ENCODE data around the gene CCDC106. TPM values are rescaled to one million over a fixed set of nuclear protein-coding genes. Genes with fewer than 3 reads are reported as not detected.

The CCDC106 gene
- total and polyA plus RNA-seq, 2 experiments from 2014 or later = 12.0 to 15.2 TPM

DNA sequence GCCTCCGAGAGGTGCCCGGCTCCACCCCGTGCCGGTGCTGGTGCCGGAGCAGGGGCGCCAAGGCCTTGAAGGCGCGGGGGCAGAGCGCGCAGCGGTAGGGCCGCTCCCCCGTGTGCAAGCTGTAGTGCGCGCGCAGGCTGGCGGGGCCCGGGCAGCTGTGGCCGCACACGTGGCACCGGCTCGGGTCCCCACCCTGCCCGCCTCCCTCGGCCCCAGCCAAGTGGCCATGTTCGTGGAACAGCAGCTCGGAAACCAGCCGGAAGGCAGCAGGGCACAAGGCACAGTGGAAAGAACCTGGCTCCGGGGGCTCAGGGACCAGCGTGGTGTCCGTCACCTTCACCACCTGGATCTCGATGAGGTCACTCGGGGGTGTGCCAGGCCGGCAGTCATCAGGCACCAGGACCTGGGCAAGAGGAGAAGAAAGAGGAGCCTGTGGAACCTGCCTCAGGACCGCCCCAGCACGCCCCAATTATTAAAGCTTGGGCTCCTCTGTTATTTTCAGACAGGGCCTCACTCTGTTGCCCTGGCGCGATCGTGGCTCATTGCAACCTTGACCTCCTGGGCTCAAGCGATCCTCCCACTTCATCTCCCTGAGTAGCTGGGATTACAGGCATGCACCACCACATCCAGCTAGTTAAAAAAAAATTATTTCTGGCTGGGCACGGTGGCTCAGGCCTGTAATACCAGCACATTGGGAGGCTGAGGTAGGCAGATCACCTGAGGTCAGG is 25.6 kb upstream of the CCDC106 start:
- WGBS, 2 experiments (ENCODE audit: low coverage in 1 of 2, low lambda C conversion rate in 2 of 2, missing lambda C conversion rate in 2 of 2) = 94 to 95% methylated on average over 34 to 40 of the region's 40 CpGs
- no peaks in the 10 kb centered on the region for H4K20me1 ChIP-seq (ENCODE audit: insufficient read depth)
- in situ Hi-C loops (cut with MboI) = no loop called here
- H3K9ac ChIP-seq = no peak overlapping the region
- TF ChIP-seq EZH2 (IDR thresholded peaks at IDR 0.05; ENCODE audit: insufficient read depth, poor library complexity, severe bottlenecking) (no peak), EZH2phosphoT487 (IDR thresholded peaks at IDR 0.05; ENCODE audit: insufficient read depth, low read depth) (no peak)
- no peaks in the 10 kb centered on the region for H3K4me1 ChIP-seq (ENCODE audit: insufficient read depth)
- H3F3A ChIP-seq (ENCODE audit: insufficient read depth) = peaks cover 13% of the 10 kb centered on the region; the same call in 1 of the 2 replicates
- H3K27ac ChIP-seq = no peak overlapping the region
- H3K9me3 ChIP-seq (ENCODE audit: low read depth) = no peaks in the 10 kb centered on the region
- H3K4me2 ChIP-seq (ENCODE audit: unreplicated experiment) = no peak overlapping the region
- no peaks in the 10 kb centered on the region for H3K27me3 ChIP-seq (replicated peaks; ENCODE audit: insufficient read depth)
- no peak overlapping the region for H2AFZ ChIP-seq
- no peaks in the 10 kb centered on the region for H3K36me3 ChIP-seq (ENCODE audit: low read depth)
- 0 out of 2 replicates have a peak, but pooled peaks cover 8% of the 10 kb centered on the region for H3K79me2 ChIP-seq (ENCODE audit: insufficient read depth)
- DNase-seq = no peak
- H3K4me3 ChIP-seq = no peak overlapping the region
- no peaks in the 10 kb centered on the region for H3K9me2 ChIP-seq (ENCODE audit: insufficient read depth)

DNA sequence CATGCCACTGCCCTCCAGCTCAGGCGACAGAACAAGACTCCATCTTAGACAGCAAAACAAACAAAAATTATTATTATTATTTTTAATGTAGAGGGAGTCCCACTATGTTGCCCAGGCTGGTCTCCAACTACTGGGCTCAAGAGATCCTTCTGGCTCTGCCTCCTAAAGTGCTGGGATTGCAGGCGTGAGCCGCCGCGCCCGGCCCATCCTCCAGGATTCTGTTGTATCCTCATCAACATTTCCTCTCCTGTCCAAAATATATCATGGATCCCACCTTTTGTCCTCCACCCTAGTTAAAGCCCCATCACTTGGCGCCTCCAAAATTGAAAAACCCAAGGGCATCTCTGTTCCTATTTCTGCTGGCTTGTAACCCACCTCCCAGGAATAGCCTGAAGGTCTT is 24.9 kb upstream of the CCDC106 start:
- no peak overlapping the region for H2AFZ ChIP-seq
- no peaks in the 10 kb centered on the region for H4K20me1 ChIP-seq (ENCODE audit: insufficient read depth)
- no peak overlapping the region for H3K4me2 ChIP-seq (ENCODE audit: unreplicated experiment)
- no peak overlapping the region for H3K4me3 ChIP-seq
- no peak for DNase-seq
- H3K27ac ChIP-seq = no peak overlapping the region
- 97 to 98% methylated on average over 7 of the region's 7 CpGs for WGBS, 2 experiments (ENCODE audit: low coverage in 1 of 2, low lambda C conversion rate in 2 of 2, missing lambda C conversion rate in 2 of 2)
- H3K27me3 ChIP-seq (replicated peaks; ENCODE audit: insufficient read depth) = no peaks in the 10 kb centered on the region
- no peaks in the 10 kb centered on the region for H3K36me3 ChIP-seq (ENCODE audit: low read depth)
- H3K9me2 ChIP-seq (ENCODE audit: insufficient read depth) = no peaks in the 10 kb centered on the region
- H3K79me2 ChIP-seq (ENCODE audit: insufficient read depth) = 0 out of 2 replicates have a peak, but pooled peaks cover 8% of the 10 kb centered on the region
- in situ Hi-C loops (cut with MboI) = no loop called here
- no peaks in the 10 kb centered on the region for H3K9me3 ChIP-seq (ENCODE audit: low read depth)
- no peak overlapping the region for H3K9ac ChIP-seq
- TF ChIP-seq EZH2phosphoT487 (IDR thresholded peaks at IDR 0.05; ENCODE audit: insufficient read depth, low read depth) = no peak
- no peak for TF ChIP-seq EZH2 (IDR thresholded peaks at IDR 0.05; ENCODE audit: insufficient read depth, poor library complexity, severe bottlenecking)
- H3F3A ChIP-seq (ENCODE audit: insufficient read depth) = peaks cover 13% of the 10 kb centered on the region; the same call in 1 of the 2 replicates
- H3K4me1 ChIP-seq (ENCODE audit: insufficient read depth) = no peaks in the 10 kb centered on the region

DNA sequence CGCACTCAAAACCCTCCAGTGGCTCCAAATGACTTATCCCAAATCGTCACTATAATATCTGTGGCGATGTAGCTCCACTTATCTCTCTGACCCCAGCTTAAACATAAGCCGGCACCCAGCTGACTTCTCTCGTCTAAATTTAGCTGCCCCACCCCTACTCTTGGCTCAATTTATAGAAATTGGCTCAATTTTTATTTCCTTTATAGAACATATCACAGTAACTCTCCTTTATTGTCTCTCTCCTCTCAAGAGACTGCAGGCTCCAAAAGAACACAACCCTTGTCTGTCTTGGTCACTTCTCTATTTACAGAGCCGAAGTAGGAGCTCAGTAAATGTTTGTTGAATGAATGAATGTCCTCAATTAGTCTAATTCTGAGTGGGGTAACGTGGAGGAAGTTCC is 24.5 kb upstream of the CCDC106 start:
- no peaks in the 10 kb centered on the region for H3K4me1 ChIP-seq (ENCODE audit: insufficient read depth)
- no peaks in the 10 kb centered on the region for H3K27me3 ChIP-seq (replicated peaks; ENCODE audit: insufficient read depth)
- no peak overlapping the region for H2AFZ ChIP-seq
- no peaks in the 10 kb centered on the region for H4K20me1 ChIP-seq (ENCODE audit: insufficient read depth)
- no peak overlapping the region for H3K27ac ChIP-seq
- TF ChIP-seq EZH2 (IDR thresholded peaks at IDR 0.05; ENCODE audit: insufficient read depth, poor library complexity, severe bottlenecking) (no peak), EZH2phosphoT487 (IDR thresholded peaks at IDR 0.05; ENCODE audit: insufficient read depth, low read depth) (no peak)
- 69 to 73% methylated on average over 7 of the region's 7 CpGs for WGBS, 2 experiments (ENCODE audit: low coverage in 1 of 2, low lambda C conversion rate in 2 of 2, missing lambda C conversion rate in 2 of 2)
- H3K79me2 ChIP-seq (ENCODE audit: insufficient read depth) = 0 out of 2 replicates have a peak, but pooled peaks cover 8% of the 10 kb centered on the region
- H3K4me3 ChIP-seq = peak overlapping the region; percentile 80; the same call in 1 of the 2 replicates
- peaks cover 13% of the 10 kb centered on the region; the same call in 1 of the 2 replicates for H3F3A ChIP-seq (ENCODE audit: insufficient read depth)
- no peaks in the 10 kb centered on the region for H3K9me2 ChIP-seq (ENCODE audit: insufficient read depth)
- in situ Hi-C loops (cut with MboI) = no loop called here
- no peak overlapping the region for H3K9ac ChIP-seq
- peak overlapping the region; percentile 5 for H3K4me2 ChIP-seq (ENCODE audit: unreplicated experiment)
- H3K36me3 ChIP-seq (ENCODE audit: low read depth) = no peaks in the 10 kb centered on the region
- H3K9me3 ChIP-seq (ENCODE audit: low read depth) = no peaks in the 10 kb centered on the region
- DNase-seq = no peak

DNA sequence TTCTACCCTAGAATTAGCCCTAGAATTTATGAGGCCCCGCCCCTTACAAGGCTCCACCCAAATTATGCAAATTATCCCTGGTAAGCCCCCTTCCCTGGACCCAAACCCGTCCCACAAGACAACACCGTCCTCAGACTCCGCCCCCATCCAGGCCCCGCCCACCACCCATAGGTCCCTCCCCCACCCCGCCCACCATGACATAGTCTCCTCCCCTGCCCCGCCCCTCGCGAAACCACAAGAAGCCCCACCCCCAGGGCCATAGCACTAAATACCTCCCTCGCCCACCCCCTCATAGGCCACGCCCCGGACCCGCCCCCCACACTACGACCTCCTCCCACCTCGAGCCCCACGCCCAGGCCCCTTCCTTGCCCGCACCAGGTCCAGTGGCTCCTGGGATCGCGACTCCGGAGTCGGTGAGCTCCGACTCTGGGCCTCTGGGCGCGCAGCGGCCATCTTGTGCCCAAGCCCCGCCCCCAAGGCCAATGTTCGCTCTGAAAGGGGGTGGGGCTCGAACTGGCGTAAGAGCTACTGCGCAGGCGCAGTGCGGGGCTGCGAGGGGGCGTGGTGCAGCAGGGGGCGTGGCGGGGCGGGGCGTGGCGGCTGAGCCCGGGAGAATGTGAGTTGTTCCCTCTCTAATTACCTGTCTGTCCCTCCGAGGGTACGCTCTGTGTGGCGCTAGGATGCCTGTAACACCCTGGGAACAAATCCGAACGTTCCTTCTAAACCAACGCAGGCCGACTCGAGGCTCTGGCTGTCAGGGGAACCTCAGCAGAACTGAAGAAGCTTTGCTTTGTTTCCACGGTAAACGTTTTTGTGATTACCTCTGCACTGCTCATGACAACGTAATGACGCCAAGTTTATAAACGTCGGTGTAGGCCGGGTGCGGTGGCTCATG is 23.7 kb upstream of the CCDC106 start, which contains the start of gene ZNF784:
Gene ZNF784 (minus strand): TSS at position 458 of the 895 bp plus-strand sequence. CDS start 5 bp downstream, at position 453.
- Histone ChIP-seq H2AFZ (peak within 1 kb of the TSS; percentile 88), H3F3A (ENCODE audit: insufficient read depth) (peaks cover 10% of the 10 kb centered on the region; the same call in 1 of the 2 replicates), H3K4me2 (ENCODE audit: unreplicated experiment) (peak within 1 kb of the TSS; percentile 86), H3K9me3 (ENCODE audit: low read depth) (no peaks in the 10 kb centered on the region), H3K4me3 (peak within 1 kb of the TSS; percentile 80), H3K9me2 (ENCODE audit: insufficient read depth) (no peaks in the 10 kb centered on the region), H3K27me3 (replicated peaks; ENCODE audit: insufficient read depth) (no peaks in the 10 kb centered on the region), H3K79me2 (ENCODE audit: insufficient read depth) (0 out of 2 replicates have a peak, but pooled peaks cover 8% of the 10 kb centered on the region), H3K36me3 (ENCODE audit: low read depth) (no peaks in the 10 kb centered on the region), H3K27ac (peak within 1 kb of the TSS; percentile 86), H3K4me1 (ENCODE audit: insufficient read depth) (no peaks in the 10 kb centered on the region), H3K9ac (peak within 1 kb of the TSS; percentile 88), H4K20me1 (ENCODE audit: insufficient read depth) (no peaks in the 10 kb centered on the region)
- TF ChIP-seq EZH2 (IDR thresholded peaks at IDR 0.05; ENCODE audit: insufficient read depth, poor library complexity, severe bottlenecking) (no peak), EZH2phosphoT487 (IDR thresholded peaks at IDR 0.05; ENCODE audit: insufficient read depth, low read depth) (no peak)
- DNase-seq = peak; percentile 99
- 2 to 3% methylated on average over 46 to 56 of the region's 56 CpGs for WGBS, 2 experiments (ENCODE audit: low coverage in 1 of 2, low lambda C conversion rate in 2 of 2, missing lambda C conversion rate in 2 of 2)
- in situ Hi-C loops (cut with MboI) = loop anchor here (25.0 kb wide), 1 partner anchor 487 kb away; the partner anchor contains the start of gene TNNT1

Measured in GM23248 (cell line).